Neural cell (in vitro differentiated cells): ENCODE measurements around the gene SF1. TPM values are rescaled to one million over a fixed set of nuclear protein-coding genes. Genes with fewer than 3 reads are reported as not detected.

ENCODE experiments used
- H2AFZ ChIP-seq: fragments of 200-600, 300-800 bp; sonication (generic), shearing (Covaris generic); 2 replicates; pipeline ENCODE4 v1.6.0; 2014; ENCODE audit warnings: low read depth, mild to moderate bottlenecking, antibody characterized with exemption, low read length, moderate library complexity
- H3F3A ChIP-seq: fragments of 200-600 bp; shearing (Covaris generic); 2 replicates; pipeline ENCODE4 v1.6.1; 2016; ENCODE audit warnings: mild to moderate bottlenecking, moderate library complexity, mixed read lengths, antibody characterized with exemption, low read length; ENCODE audit not compliant: insufficient read depth, poor library complexity, severe bottlenecking
- H3K27ac ChIP-seq: fragments of 200-600, 300-800 bp; sonication (generic), shearing (Covaris generic); 2 replicates; pipeline ENCODE4 v1.5.1; 2014; ENCODE audit warnings: mild to moderate bottlenecking, low read length, moderate library complexity
- H3K27me3 ChIP-seq: fragments of 300-800, 200-600 bp; sonication (generic), shearing (Covaris generic); 2 replicates; pipeline ENCODE4 v1.6.0; 2014; ENCODE audit warnings: mild to moderate bottlenecking, low read depth, low read length, moderate library complexity; ENCODE audit not compliant: insufficient read depth
- H3K36me3 ChIP-seq: fragments of 300-800, 200-600 bp; sonication (generic), shearing (Covaris generic); 2 replicates; pipeline ENCODE4 v1.5.1; 2014; ENCODE audit warnings: mild to moderate bottlenecking, antibody characterized with exemption, low read length, moderate library complexity; ENCODE audit not compliant: insufficient read depth
- H3K4me2 ChIP-seq: fragments of 300-800, 200-600 bp; sonication (generic), shearing (Covaris generic); 2 replicates; pipeline ENCODE4 v1.6.0; 2014; ENCODE audit warnings: mild to moderate bottlenecking, low read length
- H3K4me3 ChIP-seq: fragments of 300-800, 200-600 bp; sonication (generic), shearing (Covaris generic); 2 replicates; pipeline ENCODE4 v1.5.1; 2014; ENCODE audit warnings: mild to moderate bottlenecking, low read length, moderate library complexity
- H3K79me2 ChIP-seq: fragments of 200-600 bp; shearing (Covaris generic); replicated peaks from 2 replicates; pipeline ENCODE4 v1.6.0; 2014; ENCODE audit warnings: mild to moderate bottlenecking, low read length, moderate library complexity; ENCODE audit not compliant: insufficient read depth
- H3K9ac ChIP-seq: fragments of 300-800, 200-600 bp; sonication (generic), shearing (Covaris generic); 2 replicates; pipeline ENCODE4 v1.6.1; 2016; ENCODE audit warnings: mild to moderate bottlenecking, low read length, mixed read lengths
- H3K9me2 ChIP-seq: fragments of 200-600 bp; shearing (Covaris generic); 2 replicates; pipeline ENCODE4 v1.6.1; 2016; ENCODE audit warnings: mild to moderate bottlenecking, low read length, mixed read lengths; ENCODE audit not compliant: insufficient read depth
- H3K9me3 ChIP-seq: fragments of 200-600, 300-800 bp; sonication (generic), shearing (Covaris generic); 2 replicates; pipeline ENCODE4 v1.6.1; 2016; ENCODE audit warnings: mild to moderate bottlenecking, mixed run types, low read length, moderate library complexity, mixed read lengths
- H4K20me1 ChIP-seq: fragments of 200-600 bp; shearing (Covaris generic); 2 replicates; pipeline ENCODE4 v1.6.1; 2016; ENCODE audit warnings: mild to moderate bottlenecking, mixed run types; ENCODE audit not compliant: insufficient read depth
- CTCF ChIP-seq: fragments of 450-650 bp; IDR thresholded peaks from 2 replicates; pipeline ENCODE4 v1.5.1; 2014; ENCODE audit warnings: antibody characterized with exemption, mild to moderate bottlenecking, moderate library complexity; ENCODE audit not compliant: poor library complexity, severe bottlenecking
- EP300 ChIP-seq: fragments of 450-650 bp; conservative IDR thresholded peaks from 2 replicates; pipeline ENCODE4 v1.6.1; 2014; ENCODE audit warnings: antibody characterized with exemption, mild to moderate bottlenecking, moderate library complexity; ENCODE audit not compliant: poor library complexity, severe bottlenecking
- EZH2 ChIP-seq: fragments of 200-600, 300-800 bp; shearing (Covaris generic), sonication (generic); IDR thresholded peaks from 2 replicates; pipeline ENCODE4 v1.6.1; 2014; ENCODE audit warnings: antibody characterized with exemption, low read length, borderline replicate concordance, mild to moderate bottlenecking; ENCODE audit not compliant: insufficient read depth, poor library complexity, severe bottlenecking
- MXI1 ChIP-seq: fragments of 450-650 bp; conservative IDR thresholded peaks from 2 replicates; pipeline ENCODE4 v1.6.1; 2014; ENCODE audit warnings: antibody characterized with exemption, mild to moderate bottlenecking; ENCODE audit not compliant: poor library complexity, severe bottlenecking
- POLR2AphosphoS5 ChIP-seq: IDR thresholded peaks from 2 replicates; pipeline ENCODE4 v1.6.1; 2012
- RAD21 ChIP-seq: fragments of 450-650 bp; conservative IDR thresholded peaks from 2 replicates; pipeline ENCODE4 v1.6.1; 2014; ENCODE audit warnings: antibody characterized with exemption, mild to moderate bottlenecking, moderate library complexity
- REST ChIP-seq: IDR thresholded peaks from 2 replicates; pipeline ENCODE4 v1.6.1; 2012; ENCODE audit warnings: borderline replicate concordance
- SMC3 ChIP-seq: fragments of 450-650 bp; conservative IDR thresholded peaks from 2 replicates; pipeline ENCODE4 v1.6.1; 2014; ENCODE audit warnings: antibody characterized with exemption, mild to moderate bottlenecking, moderate library complexity; ENCODE audit not compliant: poor library complexity
- TAF1 ChIP-seq: IDR thresholded peaks from 2 replicates; pipeline ENCODE4 v1.6.1; 2012; ENCODE audit warnings: low read depth
- polyA plus RNA-seq: library from polyadenylated mRNA; depleted of rRNA; stranded (reverse); fragments of >200 nt; gene quantifications from 2 replicates; pipeline ENCODE4 v1.2.3, GENCODE V29; 2014

SF1 gene
- polyA plus RNA-seq, 1 donor from 2014 or later = 53.2 TPM

- Histone ChIP-seq H3K9me3 (no peaks in the 10 kb centered on the region), H2AFZ (no peak within 1 kb of the TSS), H3K4me2 (peak within 1 kb of the TSS; percentile 88), H3F3A (no peaks in the 10 kb centered on the region), H3K4me3 (peak within 1 kb of the TSS; percentile 67), H3K27me3 (no peaks in the 10 kb centered on the region), H4K20me1 (no peaks in the 10 kb centered on the region), H3K27ac (no peak within 1 kb of the TSS), H3K36me3 (peaks cover 9% of the 10 kb centered on the region), H3K9me2 (no peaks in the 10 kb centered on the region), H3K79me2 (no peaks in the 10 kb centered on the region), H3K9ac (peak within 1 kb of the TSS; percentile 54)
- no peak for TF ChIP-seq EP300
- no peak for TF ChIP-seq SMC3
- TF ChIP-seq POLR2AphosphoS5 = no peak
- no peak for TF ChIP-seq EZH2
- no peak for TF ChIP-seq TAF1
- TF ChIP-seq REST = no peak
- TF ChIP-seq CTCF = peak; percentile 49
- TF ChIP-seq MXI1 = peak; percentile 27
- TF ChIP-seq RAD21 = peak; percentile 24
These were observed 25.0 kb upstream of the SF1 start, which contains the start of gene MAP4K2 for GRCh38 chr11:64803158-64803845. Gene MAP4K2 (minus strand): TSS chr11:64803214. CDS start chr11:64803149, 65 bp downstream.

DNA sequence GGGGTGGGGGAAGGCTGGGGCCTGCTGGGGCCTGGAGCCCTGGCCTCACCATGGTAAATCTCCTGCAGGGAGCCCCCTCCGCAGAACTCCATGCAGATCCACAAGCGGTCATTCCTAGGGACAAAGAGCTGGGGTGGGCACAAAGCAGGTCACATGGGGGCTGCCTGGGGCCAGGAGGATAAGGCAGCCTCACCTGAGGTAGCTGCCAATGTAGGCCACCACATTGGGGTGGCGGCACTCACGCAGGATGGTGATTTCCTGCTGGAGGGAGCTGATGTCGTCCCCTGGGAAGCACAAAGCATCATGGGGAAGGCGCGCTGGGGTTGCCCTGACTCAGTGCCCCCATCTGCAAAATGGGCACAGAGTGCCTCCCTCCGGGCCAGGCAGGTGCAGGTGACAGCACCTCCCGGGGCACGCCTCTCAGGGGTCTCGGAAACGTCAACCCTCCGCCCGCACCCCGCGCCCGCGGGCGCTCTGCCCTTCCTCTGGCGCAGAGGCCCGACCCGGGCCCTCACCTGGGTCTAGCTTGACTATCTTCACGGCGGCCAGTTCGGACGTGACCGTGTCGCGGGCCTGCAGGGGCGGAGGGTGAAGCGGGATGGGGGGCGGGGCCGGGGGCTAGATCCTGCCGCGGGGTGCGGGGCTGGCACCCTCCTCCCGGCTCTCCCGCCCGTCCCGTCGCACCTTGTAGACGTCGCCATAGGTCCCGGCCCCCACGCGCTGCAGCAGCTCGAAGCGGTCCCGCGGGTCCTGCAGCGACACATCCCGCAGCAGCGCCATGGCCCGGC lies 24.2 kb upstream of the SF1 start:
- Histone ChIP-seq H3K9me3 (no peaks in the 10 kb centered on the region), H3K4me2 (no peak overlapping the region), H3K9ac (peak overlapping the region; percentile 51), H3K79me2 (no peaks in the 10 kb centered on the region), H3K36me3 (peaks cover 9% of the 10 kb centered on the region), H3K9me2 (no peaks in the 10 kb centered on the region), H2AFZ (no peak overlapping the region), H3K27ac (no peak overlapping the region), H4K20me1 (no peaks in the 10 kb centered on the region), H3K4me3 (peak overlapping the region; percentile 66), H3F3A (no peaks in the 10 kb centered on the region), H3K27me3 (no peaks in the 10 kb centered on the region)
- TF ChIP-seq MXI1 = no peak
- no peak for TF ChIP-seq CTCF
- TF ChIP-seq EZH2 = no peak
- TF ChIP-seq POLR2AphosphoS5 = no peak
- no peak for TF ChIP-seq EP300
- TF ChIP-seq SMC3 = no peak
- no peak for TF ChIP-seq RAD21
- no peak for TF ChIP-seq REST
